ENCODE measurements around the gene FASTKD1. TPM values are rescaled to one million over a fixed set of nuclear protein-coding genes. Genes with fewer than 3 reads are reported as not detected.

Gene FASTKD1
- total RNA-seq, 6 experiments from 2014 or later, result 15.3 to 20.4 (median 17.2) TPM

DNA sequence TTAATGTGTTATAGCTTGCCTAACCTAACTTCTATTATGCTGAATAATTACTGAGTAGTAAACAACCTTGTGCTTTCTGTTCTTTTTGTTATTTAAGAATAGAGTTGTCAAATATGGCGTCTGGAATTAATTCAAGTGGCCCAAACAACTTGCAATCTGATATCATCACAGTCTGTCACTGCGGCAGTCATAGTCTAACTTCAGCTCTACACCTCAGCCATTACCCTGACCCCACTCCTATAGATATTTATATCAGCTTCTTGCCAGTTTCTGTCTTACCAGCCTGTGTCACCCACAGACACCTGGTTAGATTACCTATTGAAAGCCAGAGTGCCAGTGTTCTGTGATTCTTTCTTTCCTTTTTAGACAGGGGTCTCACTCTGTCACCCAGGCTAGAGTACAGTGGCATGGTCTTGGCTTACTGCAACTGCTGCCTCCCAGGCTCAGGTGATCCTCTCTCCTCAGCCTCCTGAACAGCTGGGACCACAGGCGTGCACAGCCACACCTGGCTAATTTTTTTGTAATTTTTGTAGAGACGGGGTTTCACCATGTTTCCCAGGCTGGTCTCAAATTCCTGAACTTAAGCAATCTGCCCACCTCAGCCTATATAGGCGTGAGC lies 78.2 kb downstream of the FASTKD1 start:
- Mint-ChIP-seq H3K36me3 (ENCODE audit: low read depth) (no peaks in the 10 kb centered on the region; the same call in 1 of the 2 replicates), H3K27me3 (ENCODE audit: insufficient read depth) (no peaks in the 10 kb centered on the region), H3K4me3 (no peak overlapping the region), H3K4me1 (ENCODE audit: low read depth) (no peaks in the 10 kb centered on the region), H3K27ac (no peak overlapping the region), H3K9me3 (no peaks in the 10 kb centered on the region)
- TF ChIP-seq, protein P1, sequence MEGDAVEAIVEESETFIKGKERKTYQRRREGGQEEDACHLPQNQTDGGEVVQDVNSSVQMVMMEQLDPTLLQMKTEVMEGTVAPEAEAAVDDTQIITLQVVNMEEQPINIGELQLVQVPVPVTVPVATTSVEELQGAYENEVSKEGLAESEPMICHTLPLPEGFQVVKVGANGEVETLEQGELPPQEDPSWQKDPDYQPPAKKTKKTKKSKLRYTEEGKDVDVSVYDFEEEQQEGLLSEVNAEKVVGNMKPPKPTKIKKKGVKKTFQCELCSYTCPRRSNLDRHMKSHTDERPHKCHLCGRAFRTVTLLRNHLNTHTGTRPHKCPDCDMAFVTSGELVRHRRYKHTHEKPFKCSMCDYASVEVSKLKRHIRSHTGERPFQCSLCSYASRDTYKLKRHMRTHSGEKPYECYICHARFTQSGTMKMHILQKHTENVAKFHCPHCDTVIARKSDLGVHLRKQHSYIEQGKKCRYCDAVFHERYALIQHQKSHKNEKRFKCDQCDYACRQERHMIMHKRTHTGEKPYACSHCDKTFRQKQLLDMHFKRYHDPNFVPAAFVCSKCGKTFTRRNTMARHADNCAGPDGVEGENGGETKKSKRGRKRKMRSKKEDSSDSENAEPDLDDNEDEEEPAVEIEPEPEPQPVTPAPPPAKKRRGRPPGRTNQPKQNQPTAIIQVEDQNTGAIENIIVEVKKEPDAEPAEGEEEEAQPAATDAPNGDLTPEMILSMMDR (IDR thresholded peaks at IDR 0.05), result no peak
- DNase-seq, result no peak

DNA sequence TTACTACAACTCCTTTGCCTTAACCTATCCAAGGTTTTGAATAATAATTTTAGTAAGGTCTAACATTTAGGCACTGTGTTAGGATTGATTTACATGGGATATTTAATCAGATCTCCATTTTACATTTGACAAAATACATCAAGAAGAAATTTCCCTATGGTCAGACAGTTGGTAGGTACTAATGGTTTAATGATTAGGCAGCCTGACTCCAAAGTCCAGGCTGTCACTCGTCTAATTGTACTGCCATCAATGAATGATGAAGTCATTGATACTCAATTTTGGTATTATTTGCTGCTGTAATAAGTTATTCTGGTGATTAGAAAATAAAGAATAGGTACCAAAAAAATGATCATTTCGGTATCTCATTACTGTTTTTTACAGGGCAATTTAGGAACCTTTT lies 80.3 kb downstream of the FASTKD1 start:
- Mint-ChIP-seq H3K9me3 (no peaks in the 10 kb centered on the region), H3K4me1 (ENCODE audit: low read depth) (no peaks in the 10 kb centered on the region), H3K27ac (no peak overlapping the region), H3K36me3 (ENCODE audit: low read depth) (no peaks in the 10 kb centered on the region; the same call in 1 of the 2 replicates), H3K27me3 (ENCODE audit: insufficient read depth) (no peaks in the 10 kb centered on the region), H3K4me3 (no peak overlapping the region)
- TF ChIP-seq, protein P1 (IDR thresholded peaks at IDR 0.05), result no peak
- DNase-seq, result no peak

DNA sequence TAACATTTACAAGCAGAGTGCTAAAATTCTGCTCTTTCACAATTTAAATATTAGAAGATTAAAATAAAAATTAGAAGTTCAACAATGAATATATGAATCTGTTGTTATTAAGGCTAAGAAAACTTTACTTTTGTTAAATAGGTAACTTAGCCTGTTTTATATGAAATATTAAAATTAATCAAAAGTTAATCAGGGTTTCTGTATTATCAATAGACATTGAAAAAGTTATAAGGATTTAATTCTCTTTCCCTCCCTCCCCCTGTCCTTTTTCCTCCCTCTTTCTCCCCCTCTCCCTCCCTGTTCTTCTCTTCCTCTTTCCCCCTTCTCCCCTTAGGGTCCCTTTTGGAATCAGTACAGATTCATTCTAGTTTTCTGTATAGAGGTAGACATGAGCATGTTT lies 82.3 kb downstream of the FASTKD1 start:
- TF ChIP-seq, protein P1 (IDR thresholded peaks at IDR 0.05), result no peak
- no peaks in the 10 kb centered on the region for H3K9me3 Mint-ChIP-seq

DNA sequence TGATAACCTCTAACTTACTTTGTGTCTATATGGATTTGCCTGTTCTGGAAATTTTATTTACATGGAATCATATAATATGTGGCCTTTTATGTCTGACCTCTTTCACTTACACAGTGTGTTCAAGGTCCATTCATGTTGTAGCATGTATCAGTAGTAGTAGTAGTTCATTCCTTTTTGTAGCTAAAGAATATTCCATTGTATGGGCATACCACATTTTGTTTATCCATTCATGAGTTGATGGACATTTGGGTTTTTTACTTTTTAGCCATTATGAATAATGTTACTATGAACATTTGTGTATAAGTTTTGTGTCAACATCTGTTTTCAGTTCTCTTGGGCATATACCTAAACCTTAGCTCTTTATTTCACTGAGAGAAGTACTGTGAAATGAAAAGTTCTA lies 82.8 kb downstream of the FASTKD1 start:
- no peaks in the 10 kb centered on the region for H3K9me3 Mint-ChIP-seq
- H3K27ac Mint-ChIP-seq, result no peak overlapping the region

More for the DNA sequence above, 82.3 kb downstream of the FASTKD1 start:
- no peaks in the 10 kb centered on the region; the same call in 1 of the 2 replicates for H3K36me3 Mint-ChIP-seq (ENCODE audit: low read depth)
- H3K27ac Mint-ChIP-seq, result no peak overlapping the region
- no peaks in the 10 kb centered on the region for H3K4me1 Mint-ChIP-seq (ENCODE audit: low read depth)
- H3K27me3 Mint-ChIP-seq (ENCODE audit: insufficient read depth), result no peaks in the 10 kb centered on the region
- DNase-seq, result no peak
- H3K4me3 Mint-ChIP-seq, result no peak overlapping the region

DNA sequence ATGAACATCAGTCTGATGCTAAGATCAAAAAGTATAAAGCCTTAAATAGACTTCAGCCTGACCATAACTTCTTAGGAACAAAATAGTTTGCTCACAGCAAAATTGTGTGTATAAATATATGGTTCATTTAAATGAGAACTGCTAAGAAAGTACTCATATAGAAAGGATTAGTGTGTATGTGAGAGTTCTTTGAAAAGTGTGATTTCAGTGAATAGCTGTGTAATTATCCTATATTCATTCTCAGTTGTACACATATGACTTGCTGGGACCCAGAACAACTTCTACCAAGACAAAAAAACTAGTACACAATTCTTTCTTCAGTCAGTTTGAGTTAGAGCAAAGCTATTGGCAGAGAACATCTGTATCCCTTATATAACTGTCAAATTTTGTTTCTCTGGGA lies 87.2 kb downstream of the FASTKD1 start:
- H3K27ac Mint-ChIP-seq, result no peak overlapping the region
- no peak overlapping the region for H3K4me3 Mint-ChIP-seq
- TF ChIP-seq, protein P1 (IDR thresholded peaks at IDR 0.05), result no peak
- H3K27me3 Mint-ChIP-seq (ENCODE audit: insufficient read depth), result no peaks in the 10 kb centered on the region
- H3K9me3 Mint-ChIP-seq, result no peaks in the 10 kb centered on the region
- no peaks in the 10 kb centered on the region for H3K4me1 Mint-ChIP-seq (ENCODE audit: low read depth)
- no peak for DNase-seq
- H3K36me3 Mint-ChIP-seq (ENCODE audit: low read depth), result peaks cover 7% of the 10 kb centered on the region

More for the DNA sequence above, 82.8 kb downstream of the FASTKD1 start:
- TF ChIP-seq, protein P1 (IDR thresholded peaks at IDR 0.05), result no peak
- H3K36me3 Mint-ChIP-seq (ENCODE audit: low read depth), result no peaks in the 10 kb centered on the region; the same call in 1 of the 2 replicates
- H3K27me3 Mint-ChIP-seq (ENCODE audit: insufficient read depth), result no peaks in the 10 kb centered on the region
- no peak for DNase-seq
- H3K4me1 Mint-ChIP-seq (ENCODE audit: low read depth), result no peaks in the 10 kb centered on the region
- H3K4me3 Mint-ChIP-seq, result no peak overlapping the region

Measured in HFFc6 (cell line).